GM12878 (cell line): ENCODE data around the gene MRRF. TPM values are rescaled to one million over a fixed set of nuclear protein-coding genes. Genes with fewer than 3 reads are reported as not detected.

Source experiments
- ATAC-seq: fragments of 200-7000 bp; cut with Tn5 transposase; 3 replicates; pipeline ENCODE4 v1.9.1; 2020; ENCODE audit warnings: mild to moderate bottlenecking, moderate library complexity
- BruUV-seq: library from RNA; stranded (reverse); fragments of 400-500 nt; replicated peaks from 2 replicates; lab custom pipeline; 2021; lab: Mats Ljungman, UMichigan
- CTCF ChIA-PET: fragments of 300-600 bp; sonication (Branson Sonifier 250); formaldehyde crosslinking; extraction: SDS; loops from one replicate; lab custom pipeline; 2021; ENCODE audit warnings: inconsistent platforms; lab: Yijun Ruan, JAX
- POLR2A ChIA-PET: fragments of 350-600 bp; formaldehyde crosslinking; extraction: SDS; loops from one replicate; lab custom pipeline; 2021; ENCODE audit warnings: inconsistent platforms; lab: Charles Lee
- RAD21 ChIA-PET: fragments of 300-600 bp; sonication (Branson Sonifier 250); formaldehyde crosslinking; loops from one replicate; lab custom pipeline; 2023; ENCODE audit warnings: antibody characterized with exemption; ENCODE audit not compliant: unreplicated experiment; lab: Charles Lee
- SMC1A ChIA-PET: fragments of 300-600 bp; sonication (Branson Sonifier 250); formaldehyde crosslinking; loops from one replicate; lab custom pipeline; 2023; ENCODE audit not compliant: unreplicated experiment, uncharacterized antibody; lab: Charles Lee
- DNase-seq: peaks from one replicate; pipeline ENCODE4 v3.0.0-alpha.2; 2011; ENCODE audit warnings: low read depth, low spot score
- FAIRE-seq: peaks from 3 replicates; lab custom pipeline; 2011; peaks lifted over from hg19 to GRCh38; lab: Jason Lieb, UNC
- H2AFZ ChIP-seq: 2 replicates; pipeline ENCODE4 v1.6.0; 2011; ENCODE audit warnings: low read depth, low read length, control low read depth; ENCODE audit not compliant: control insufficient read depth
- H3K27ac ChIP-seq: 2 replicates; pipeline ENCODE4 v1.5.1; 2011; ENCODE audit warnings: control low read depth; ENCODE audit not compliant: control insufficient read depth, insufficient read depth
- H3K27me3 ChIP-seq, 2 experiments: replicated peaks in 1 of 2; 2 replicates each; pipeline versions ENCODE4 v1.6.0 to v1.6.1; 2011; ENCODE audit warnings: low read length in 1 of 2; ENCODE audit not compliant: control insufficient read depth in 2 of 2, insufficient read depth in 2 of 2
- H3K36me3 ChIP-seq, 2 experiments: 2 replicates each; pipeline ENCODE4 v1.5.1; 2011; ENCODE audit warnings: low read length in 1 of 2; ENCODE audit not compliant: control insufficient read depth in 2 of 2, insufficient read depth in 2 of 2
- H3K4me1 ChIP-seq: 2 replicates; pipeline ENCODE4 v1.6.1; 2011; ENCODE audit warnings: mild to moderate bottlenecking, low read length, moderate library complexity, mixed read lengths; ENCODE audit not compliant: control insufficient read depth, insufficient read depth
- H3K4me2 ChIP-seq: 2 replicates; pipeline ENCODE4 v1.6.0; 2011; ENCODE audit warnings: control low read depth; ENCODE audit not compliant: control insufficient read depth, insufficient read depth
- H3K4me3 ChIP-seq: fragments of 200-600 bp; sonication (generic); 2 replicates; pipeline ENCODE4 v1.5.1; 2016
- H3K79me2 ChIP-seq: 2 replicates; pipeline ENCODE4 v1.6.0; 2011; ENCODE audit warnings: low read length; ENCODE audit not compliant: control insufficient read depth, insufficient read depth
- H3K9ac ChIP-seq: 2 replicates; pipeline ENCODE4 v1.8.0; 2011; ENCODE audit warnings: low read length, control low read depth, mixed read lengths; ENCODE audit not compliant: control insufficient read depth, insufficient read depth
- H3K9me3 ChIP-seq: replicated peaks from 3 replicates; pipeline ENCODE4 v1.5.1; 2011; ENCODE audit warnings: mild to moderate bottlenecking, low read length; ENCODE audit not compliant: control insufficient read depth, insufficient read depth
- H4K20me1 ChIP-seq: 2 replicates; pipeline ENCODE4 v1.6.0; 2011; ENCODE audit not compliant: control insufficient read depth, insufficient read depth
- ATF2 ChIP-seq: IDR thresholded peaks from 2 replicates; pipeline ENCODE4 v1.6.1; 2012; ENCODE audit warnings: low read length, inconsistent platforms
- CEBPB ChIP-seq, 2 experiments: fragments of 150-350 bp in 1 of 2; IDR thresholded peaks; 2 replicates each; pipeline ENCODE4 v1.6.1; 2012 to 2014; ENCODE audit warnings: low read depth in 2 of 2, low read length in 2 of 2, borderline replicate concordance in 1 of 2, inconsistent platforms in 1 of 2
- GABPA ChIP-seq: IDR thresholded peaks from 2 replicates; pipeline ENCODE4 v1.6.1; 2014; ENCODE audit warnings: antibody characterized with exemption, low read depth, mild to moderate bottlenecking, inconsistent platforms
- KAT2A ChIP-seq: conservative IDR thresholded peaks from 2 replicates; pipeline ENCODE4 v1.6.1; 2011; ENCODE audit warnings: low read depth, low read length; ENCODE audit not compliant: control insufficient read depth
- KLF5 ChIP-seq: fragments of 450-650 bp; IDR thresholded peaks from 2 replicates; pipeline ENCODE4 v1.6.1; 2014; ENCODE audit warnings: mild to moderate bottlenecking; ENCODE audit not compliant: partially characterized antibody
- MTA3 ChIP-seq: IDR thresholded peaks from 2 replicates; pipeline ENCODE4 v1.6.1; 2012; ENCODE audit warnings: low read length, inconsistent platforms, borderline replicate concordance
- RAD21 ChIP-seq: IDR thresholded peaks from 2 replicates; pipeline ENCODE4 v1.6.1; 2011; ENCODE audit warnings: mild to moderate bottlenecking, low read depth, low read length, moderate library complexity; ENCODE audit not compliant: insufficient read depth
- REST ChIP-seq: IDR thresholded peaks from 2 replicates; pipeline ENCODE4 v1.6.1; 2012; ENCODE audit warnings: mild to moderate bottlenecking, low read depth, low read length
- ZNF622 ChIP-seq: fragments of 450-650 bp; IDR thresholded peaks from 2 replicates; pipeline ENCODE4 v1.6.1; 2017; ENCODE audit warnings: mild to moderate bottlenecking, inconsistent platforms
- WGBS: methylation state at CpG from one replicate; pipeline ENCODE4 v1.1.6; 2016; ENCODE audit warnings: low lambda C conversion rate; ENCODE audit not compliant: insufficient replicate concordance, insufficient coverage; ENCODE audit errors: missing lambda C conversion rate; 5-methylcytosine and 5-hydroxymethylcytosine counted together
- in situ Hi-C: fragments of 300-500 bp; cut with MboI; formaldehyde crosslinking; loops from 9 replicates; pipeline ENCODE4 v1.14.3; 2018; ENCODE audit warnings: mixed read lengths
- intact Hi-C: fragments of 100-400 bp; cut with micrococcal nuclease; formaldehyde crosslinking; loops from one replicate; pipeline ENCODE4 v1.14.2; 2022; ENCODE audit not compliant: unreplicated experiment
- polyA plus RNA-seq, 11 experiments: library from polyadenylated mRNA; depleted of rRNA in 4 of 11; unstranded in 6 of 11; stranded (reverse) in 5 of 11; fragments of >200 nt; fragmentation: Nextera tagmentation in 4 of 11; fragmentation: Illumina TruSeq in 1 of 11; extraction: Ambion mirVana in 4 of 11; extraction: Trizol in 1 of 11; gene quantifications; 1 replicate in 1 of 11; 2 replicates in 10 of 11; pipeline versions ENCODE4 v1.2.1 to v1.2.3, GENCODE V29; 2011 to 2016; ENCODE audit warnings: inconsistent platforms in 2 of 11, missing spikeins in 2 of 11, low read depth in 1 of 11
- total RNA-seq, 4 experiments: library from RNA; depleted of rRNA in 3 of 4; stranded (reverse); fragments of >200 nt in 3 of 4; fragmentation: Illumina TruSeq in 1 of 4; extraction: Trizol in 1 of 4; gene quantifications; 2 replicates each; pipeline versions ENCODE4 v1.2.1 to v1.2.3, GENCODE V29; 2013 to 2021
- TF ChIP-seq, protein P1 (sequence below), 3 experiments: IDR thresholded peaks in 2 of 3; conservative IDR thresholded peaks in 1 of 3; 2 replicates each; pipeline ENCODE4 v1.5.1; 2011; ENCODE audit warnings: low read depth in 3 of 3, low read length in 3 of 3, mild to moderate bottlenecking in 3 of 3, control low read depth in 2 of 3, moderate library complexity in 2 of 3, inconsistent platforms in 1 of 3, mixed read lengths in 1 of 3; ENCODE audit not compliant: control insufficient read depth in 2 of 3, insufficient read depth in 1 of 3; ENCODE audit errors: extremely low read depth in 1 of 3

Gene MRRF
- total and polyA plus RNA-seq, 10 of the 15 experiments (the other 5 are each of a cell fraction or from before 2014, with no cell fraction given) = 64.8 to 112 (median 76.4) TPM

GRCh38 chr9:122219856-122220672 is 44.6 kb upstream of the MRRF start:
- in situ Hi-C loops (no loop called here), intact Hi-C loops (no loop called here)
- H2AFZ ChIP-seq = no peak overlapping the region
- no peaks in the 10 kb centered on the region for H3K79me2 ChIP-seq
- H3K27ac ChIP-seq = no peak overlapping the region
- H3K27me3 ChIP-seq = peaks cover 18 to 28% of the 10 kb centered on the region in 2 experiments
- DNase-seq (no peak), FAIRE-seq (no peak), ATAC-seq (no peak)
- no peak overlapping the region for H3K4me2 ChIP-seq
- ChIA-PET RAD21 (no interaction called here), POLR2A (no interaction called here), CTCF (no interaction called here), SMC1A (no interaction called here)
- no peaks in the 10 kb centered on the region for H3K4me1 ChIP-seq
- BruUV-seq = no TSS peak
- no peaks in the 10 kb centered on the region for H3K36me3 ChIP-seq
- TF ChIP-seq CEBPB (IDR thresholded peaks at IDR 0.05; ENCODE audit: borderline replicate concordance in 1 of 2, low read depth in 2 of 2, low read length in 2 of 2) (no peak), RAD21 (no peak), KLF5 (no peak), MTA3 (no peak), ZNF622 (no peak), KAT2A (no peak), ATF2 (no peak), GABPA (no peak), REST (no peak)
- TF ChIP-seq, protein P1, sequence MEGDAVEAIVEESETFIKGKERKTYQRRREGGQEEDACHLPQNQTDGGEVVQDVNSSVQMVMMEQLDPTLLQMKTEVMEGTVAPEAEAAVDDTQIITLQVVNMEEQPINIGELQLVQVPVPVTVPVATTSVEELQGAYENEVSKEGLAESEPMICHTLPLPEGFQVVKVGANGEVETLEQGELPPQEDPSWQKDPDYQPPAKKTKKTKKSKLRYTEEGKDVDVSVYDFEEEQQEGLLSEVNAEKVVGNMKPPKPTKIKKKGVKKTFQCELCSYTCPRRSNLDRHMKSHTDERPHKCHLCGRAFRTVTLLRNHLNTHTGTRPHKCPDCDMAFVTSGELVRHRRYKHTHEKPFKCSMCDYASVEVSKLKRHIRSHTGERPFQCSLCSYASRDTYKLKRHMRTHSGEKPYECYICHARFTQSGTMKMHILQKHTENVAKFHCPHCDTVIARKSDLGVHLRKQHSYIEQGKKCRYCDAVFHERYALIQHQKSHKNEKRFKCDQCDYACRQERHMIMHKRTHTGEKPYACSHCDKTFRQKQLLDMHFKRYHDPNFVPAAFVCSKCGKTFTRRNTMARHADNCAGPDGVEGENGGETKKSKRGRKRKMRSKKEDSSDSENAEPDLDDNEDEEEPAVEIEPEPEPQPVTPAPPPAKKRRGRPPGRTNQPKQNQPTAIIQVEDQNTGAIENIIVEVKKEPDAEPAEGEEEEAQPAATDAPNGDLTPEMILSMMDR (IDR thresholded peaks at IDR 0.05 in 2 of 3, conservative IDR thresholded peaks at IDR 0.05 in 1 of 3; ENCODE audit: control insufficient read depth in 2 of 3, extremely low read depth in 1 of 3, insufficient read depth in 1 of 3, low read depth in 3 of 3, low read length in 3 of 3) = no peak
- H3K4me3 ChIP-seq = no peak overlapping the region
- WGBS = 46% methylated on average over 41 of the region's 57 CpGs
- 0 out of 2 replicates have a peak, but pooled peaks cover 3% of the 10 kb centered on the region for H4K20me1 ChIP-seq
- no peaks in the 10 kb centered on the region; the same call in 2 of the 3 replicates for H3K9me3 ChIP-seq
- H3K9ac ChIP-seq = no peak overlapping the region
